Muscle of leg (tissue), 11 donors: ENCODE data around the gene CXXC1. TPM values are rescaled to one million over a fixed set of nuclear protein-coding genes. Genes with fewer than 3 reads are reported as not detected.
"Not testable (repeated sequence)": the region's sequence is repeated elsewhere in the genome, so short reads cannot be mapped to it uniquely, and the experiment has no call there.

Experiments used
- DNase-seq: peaks from one replicate; pipeline ENCODE4 v3.0.0; 2013
- H3K27ac ChIP-seq: one replicate; pipeline ENCODE4 v1.5.1; 2013; ENCODE audit warnings: mild to moderate bottlenecking, low read length, control low read depth
- H3K27me3 ChIP-seq: one replicate; pipeline ENCODE4 v1.6.1; 2013; ENCODE audit warnings: low read length; ENCODE audit not compliant: control insufficient read depth, insufficient read depth
- H3K36me3 ChIP-seq: one replicate; pipeline ENCODE4 v1.6.1; 2013; ENCODE audit warnings: low read length; ENCODE audit not compliant: control insufficient read depth, insufficient read depth
- H3K4me1 ChIP-seq: one replicate; pipeline ENCODE4 v1.6.1; 2013; ENCODE audit warnings: low read length; ENCODE audit not compliant: control insufficient read depth, insufficient read depth
- H3K4me3 ChIP-seq: one replicate; pipeline ENCODE4 v1.5.1; 2013; ENCODE audit warnings: low read length, control low read depth
- H3K9me3 ChIP-seq: replicated peaks from 2 replicates; pipeline ENCODE4 v1.6.1; 2013; ENCODE audit warnings: low read depth, low read length; ENCODE audit not compliant: control insufficient read depth
- WGBS: methylation state at CpG from one replicate; pipeline ENCODE4 v1.1.5; 2013; ENCODE audit warnings: missing lambda C conversion rate; ENCODE audit not compliant: insufficient coverage; 5-methylcytosine and 5-hydroxymethylcytosine counted together
- polyA plus RNA-seq, 8 donors: library from polyadenylated mRNA; unstranded; fragments of 120-200 nt; gene quantifications; one replicate each; pipeline versions ENCODE4 v1.2.1 to v1.2.3, GENCODE V29; 2013; ENCODE audit warnings: inconsistent platforms in 1 of 8, low replicate concordance in 1 of 8; ENCODE audit not compliant: insufficient read length in 8 of 8, insufficient read depth in 1 of 8
- total RNA-seq: library from RNA; stranded (reverse); fragments of 120-200 nt; gene quantifications from one replicate; pipeline ENCODE4 v1.2.4, GENCODE V29; 2013

CXXC1 gene
- total and polyA plus RNA-seq, 9 donors: 19.7 to 48.0 (median 37.4) TPM

GRCh38 chr18:50313031-50313607 lies 25.6 kb upstream of the CXXC1 start:
- H3K4me1 ChIP-seq: no peaks in the 10 kb centered on the region
- no peaks in the 10 kb centered on the region for H3K9me3 ChIP-seq
- H3K36me3 ChIP-seq: no peaks in the 10 kb centered on the region
- WGBS: no CpG with 5 or more reads among the region's 2 CpGs
- H3K27ac ChIP-seq: no peak overlapping the region
- no peak overlapping the region for H3K4me3 ChIP-seq
- peaks cover 2% of the 10 kb centered on the region for H3K27me3 ChIP-seq
- no peak for DNase-seq

- no peak for DNase-seq
- peaks cover under 1% of the 10 kb centered on the region for H3K4me1 ChIP-seq
- H3K36me3 ChIP-seq: no peaks in the 10 kb centered on the region
- WGBS: 100% methylated on average over 2 of the region's 7 CpGs
- peaks cover 2% of the 10 kb centered on the region for H3K27me3 ChIP-seq
- no peak overlapping the region for H3K27ac ChIP-seq
- no peak overlapping the region for H3K4me3 ChIP-seq
- H3K9me3 ChIP-seq: no peaks in the 10 kb centered on the region
Measured at GRCh38 chr18:50312296-50313030, 25.0 kb upstream of the CXXC1 start.

DNA sequence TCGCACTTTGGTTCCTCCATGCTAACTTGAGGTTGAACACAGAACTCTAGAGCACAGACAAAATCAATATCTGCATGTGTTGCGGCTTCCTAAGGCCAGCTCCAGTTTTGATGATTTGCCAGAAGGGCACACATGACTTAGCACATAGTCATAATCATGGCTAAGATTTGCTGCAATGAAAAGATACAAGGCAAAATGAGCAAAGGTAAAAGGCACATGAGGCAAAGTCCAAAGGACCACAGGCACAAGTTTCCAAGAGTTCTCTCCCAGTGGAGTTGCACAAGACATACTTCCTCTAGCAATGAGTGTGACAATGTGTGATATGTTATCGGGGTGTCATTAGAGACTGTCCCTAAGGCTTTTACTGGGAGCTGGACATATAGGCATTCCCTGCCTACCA lies 24.2 kb upstream of the CXXC1 start:
- Histone ChIP-seq H3K36me3 (no peaks in the 10 kb centered on the region), H3K4me3 (no peak overlapping the region), H3K27ac (no peak overlapping the region), H3K27me3 (peaks cover 6% of the 10 kb centered on the region), H3K9me3 (no peaks in the 10 kb centered on the region), H3K4me1 (peaks cover 6% of the 10 kb centered on the region)
- no peak for DNase-seq
- 43% methylated on average over 1 of the region's 3 CpGs for WGBS

- H3K27me3 ChIP-seq: peaks cover 5% of the 10 kb centered on the region
- H3K36me3 ChIP-seq: no peaks in the 10 kb centered on the region
- no peak for DNase-seq
- H3K27ac ChIP-seq: no peak overlapping the region
- no peaks in the 10 kb centered on the region for H3K9me3 ChIP-seq
- peaks cover 6% of the 10 kb centered on the region for H3K4me1 ChIP-seq
- WGBS: no CpG with 5 or more reads among the region's 10 CpGs
- H3K4me3 ChIP-seq: no peak overlapping the region
Measured at GRCh38 chr18:50310080-50310479, 22.6 kb upstream of the CXXC1 start.

DNA sequence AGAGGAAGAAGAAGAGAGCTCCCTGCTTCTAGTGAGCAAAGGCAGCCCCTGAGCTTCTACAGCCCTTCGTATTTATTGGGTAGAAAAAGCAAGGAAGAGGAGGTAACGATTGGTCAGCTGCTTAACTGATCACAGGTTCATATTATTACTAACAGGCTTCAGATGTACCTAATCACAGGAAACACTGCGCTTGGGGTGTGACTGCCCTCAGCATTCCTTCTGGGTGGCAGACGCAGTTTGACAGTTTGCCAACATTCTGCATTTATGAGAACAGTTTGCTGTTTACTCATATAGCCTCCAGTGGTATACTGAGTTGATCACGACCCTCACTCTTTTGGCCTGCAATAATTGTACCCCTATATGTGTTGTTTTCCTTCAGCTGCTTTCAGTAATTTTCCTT lies 21.4 kb upstream of the CXXC1 start:
- DNase-seq, H3K9me3 ChIP-seq, H3K27me3 ChIP-seq, H3K27ac ChIP-seq, H3K4me1 ChIP-seq, H3K4me3 ChIP-seq, H3K36me3 ChIP-seq: not testable (repeated sequence)
- WGBS: 58% methylated on average over 2 of the region's 5 CpGs

DNA sequence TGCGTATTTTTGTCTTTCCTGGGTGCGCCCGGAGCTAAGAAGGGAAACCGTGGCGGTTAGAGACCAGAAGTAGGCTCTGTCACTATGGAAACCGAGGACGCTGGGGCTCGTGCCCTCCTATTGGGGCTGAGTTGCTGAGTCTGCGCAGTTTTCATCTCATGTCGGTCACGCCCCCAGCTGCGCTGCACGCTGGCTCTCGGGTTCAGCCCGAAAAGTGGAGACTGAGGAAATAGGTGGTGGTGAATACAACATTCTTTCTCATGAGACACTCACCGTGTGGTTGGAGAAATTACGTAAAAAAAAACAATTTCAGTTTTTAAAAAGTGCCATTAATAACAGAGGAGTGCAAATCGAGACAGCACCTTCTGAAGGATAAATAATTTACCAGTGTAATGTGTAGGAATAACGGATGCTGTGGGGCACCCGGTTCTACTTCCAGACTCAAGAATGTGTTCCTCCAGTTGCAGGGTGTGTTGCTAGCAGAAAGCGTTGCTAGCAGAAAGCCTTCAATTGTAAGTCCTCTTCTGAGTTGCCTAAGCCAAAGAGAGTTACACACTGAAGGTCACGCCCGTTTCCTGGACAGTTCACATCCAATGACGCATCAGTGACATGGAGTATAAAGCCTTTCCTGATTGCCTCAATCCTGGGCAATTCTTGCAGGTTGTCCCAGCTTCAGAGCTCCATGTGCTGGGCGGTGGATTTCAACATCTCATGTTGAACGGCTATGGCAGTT lies 20.4 kb upstream of the CXXC1 start:
- Histone ChIP-seq H3K4me1 (peaks cover 6% of the 10 kb centered on the region), H3K9me3 (no peaks in the 10 kb centered on the region), H3K36me3 (no peaks in the 10 kb centered on the region), H3K27ac (no peak overlapping the region), H3K27me3 (peaks cover 8% of the 10 kb centered on the region), H3K4me3 (peak overlapping the region; percentile 38)
- DNase-seq: peak; percentile 94
- 18% methylated on average over 13 of the region's 26 CpGs for WGBS

- H3K36me3 ChIP-seq: no peaks in the 10 kb centered on the region
- H3K4me3 ChIP-seq: peak overlapping the region; percentile 38
- no peak for DNase-seq
- peaks cover 10% of the 10 kb centered on the region for H3K27me3 ChIP-seq
- 6% methylated on average over 8 of the region's 8 CpGs for WGBS
- H3K9me3 ChIP-seq: no peaks in the 10 kb centered on the region
- no peak overlapping the region for H3K27ac ChIP-seq
- H3K4me1 ChIP-seq: peaks cover 6% of the 10 kb centered on the region
Measured at GRCh38 chr18:50307400-50307737, 19.9 kb upstream of the CXXC1 start.

DNA sequence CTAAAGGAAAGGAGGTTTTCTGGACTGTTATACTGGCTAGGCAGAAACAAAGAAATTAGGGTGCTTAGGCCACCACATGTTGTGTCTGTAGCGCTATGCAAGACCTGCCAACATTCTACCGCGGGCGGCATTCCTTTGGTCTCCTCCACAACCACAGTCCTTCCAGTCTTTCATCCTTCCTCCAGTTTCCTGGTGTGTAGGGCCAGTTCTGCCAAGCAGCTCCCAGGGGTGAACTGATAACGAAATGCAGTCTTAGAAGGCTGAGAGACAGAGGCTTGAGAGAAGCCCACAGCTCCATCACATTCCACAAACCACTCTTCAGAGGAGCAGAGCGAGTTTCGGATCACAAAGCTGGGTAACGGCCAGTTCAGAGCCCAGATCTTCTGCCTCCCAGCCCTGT lies 19.5 kb upstream of the CXXC1 start:
- Histone ChIP-seq H3K9me3 (no peaks in the 10 kb centered on the region), H3K4me1 (peaks cover 6% of the 10 kb centered on the region), H3K36me3 (no peaks in the 10 kb centered on the region), H3K27ac (no peak overlapping the region), H3K27me3 (peaks cover 11% of the 10 kb centered on the region), H3K4me3 (no peak overlapping the region)
- 87% methylated on average over 3 of the region's 8 CpGs for WGBS
- DNase-seq: peak; percentile 11

DNA sequence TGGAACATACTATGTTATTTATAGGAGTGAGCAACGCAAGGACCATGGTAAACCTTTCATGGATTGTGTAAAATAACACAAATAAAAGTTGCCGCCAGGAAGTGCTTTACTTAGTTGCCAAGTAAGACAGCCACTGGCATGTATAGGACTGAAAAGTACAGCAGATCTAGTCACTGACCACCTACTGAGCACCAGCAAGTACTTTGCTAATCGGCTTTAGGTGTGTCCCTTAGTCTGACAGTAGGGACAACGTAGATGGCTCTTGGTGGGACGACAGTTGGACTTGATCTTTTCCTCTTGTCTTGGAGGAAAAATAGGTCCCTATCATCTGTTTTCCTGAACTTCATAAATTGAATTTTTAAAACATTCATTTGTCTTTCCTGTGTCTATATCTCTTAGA lies 13.6 kb upstream of the CXXC1 start:
- Histone ChIP-seq H3K27ac (no peak overlapping the region), H3K27me3 (peaks cover 41% of the 10 kb centered on the region), H3K9me3 (peaks cover 2% of the 10 kb centered on the region), H3K4me3 (no peak overlapping the region), H3K36me3 (no peaks in the 10 kb centered on the region), H3K4me1 (peaks cover 6% of the 10 kb centered on the region)
- DNase-seq: no peak
- WGBS: 63% methylated on average over 2 of the region's 5 CpGs

DNA sequence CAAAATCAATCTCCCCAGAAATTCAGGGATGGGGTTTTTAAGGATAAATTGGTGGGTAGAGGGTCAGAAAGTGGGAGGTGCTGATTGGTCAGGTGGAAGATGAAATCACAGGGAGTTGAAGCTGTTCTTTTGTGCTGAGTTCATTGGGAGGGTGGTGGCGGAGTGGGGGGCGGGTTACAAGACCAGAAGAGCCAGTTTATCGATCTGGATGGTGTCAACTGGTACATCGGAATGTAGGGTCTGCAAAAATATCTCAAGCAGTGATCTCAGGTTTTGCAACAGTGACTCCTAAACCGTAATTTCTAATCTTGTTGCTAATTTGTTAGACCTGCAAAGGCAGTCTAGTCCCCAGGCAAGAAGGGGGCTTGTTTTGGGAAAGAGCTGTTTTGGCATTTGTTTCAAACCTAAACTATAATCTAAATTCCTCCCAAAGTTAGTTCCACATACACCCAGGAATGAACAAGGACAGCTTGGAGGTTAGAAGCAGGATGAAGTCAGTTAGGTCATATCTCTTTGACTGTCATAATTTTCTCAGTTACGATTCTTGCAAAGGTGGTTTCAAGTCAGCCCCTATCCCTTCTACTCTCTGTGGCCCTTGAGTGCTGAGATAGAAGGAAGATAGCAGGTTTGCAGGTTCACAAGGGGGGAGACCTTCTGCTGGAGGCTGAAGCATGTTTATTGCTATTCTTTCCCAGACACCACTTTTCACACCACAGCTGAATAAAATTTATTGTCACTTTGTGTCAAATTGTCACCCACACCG lies 12.3 kb upstream of the CXXC1 start:
- H3K27me3 ChIP-seq: peaks cover 43% of the 10 kb centered on the region
- no peak overlapping the region for H3K4me3 ChIP-seq
- no peaks in the 10 kb centered on the region for H3K36me3 ChIP-seq
- peaks cover 2% of the 10 kb centered on the region for H3K9me3 ChIP-seq
- H3K4me1 ChIP-seq: peaks cover 6% of the 10 kb centered on the region
- H3K27ac ChIP-seq: no peak overlapping the region
- 84% methylated on average over 4 of the region's 7 CpGs for WGBS
- no peak for DNase-seq
